Measurements from ENCODE around the gene ENGASE. TPM values are rescaled to one million over a fixed set of nuclear protein-coding genes. Genes with fewer than 3 reads are reported as not detected.

ENGASE gene
- total and polyA plus RNA-seq, 2 donors (not counting 1 experiment from before 2014, with no cell fraction given) = 92.1 to 122 TPM

DNA sequence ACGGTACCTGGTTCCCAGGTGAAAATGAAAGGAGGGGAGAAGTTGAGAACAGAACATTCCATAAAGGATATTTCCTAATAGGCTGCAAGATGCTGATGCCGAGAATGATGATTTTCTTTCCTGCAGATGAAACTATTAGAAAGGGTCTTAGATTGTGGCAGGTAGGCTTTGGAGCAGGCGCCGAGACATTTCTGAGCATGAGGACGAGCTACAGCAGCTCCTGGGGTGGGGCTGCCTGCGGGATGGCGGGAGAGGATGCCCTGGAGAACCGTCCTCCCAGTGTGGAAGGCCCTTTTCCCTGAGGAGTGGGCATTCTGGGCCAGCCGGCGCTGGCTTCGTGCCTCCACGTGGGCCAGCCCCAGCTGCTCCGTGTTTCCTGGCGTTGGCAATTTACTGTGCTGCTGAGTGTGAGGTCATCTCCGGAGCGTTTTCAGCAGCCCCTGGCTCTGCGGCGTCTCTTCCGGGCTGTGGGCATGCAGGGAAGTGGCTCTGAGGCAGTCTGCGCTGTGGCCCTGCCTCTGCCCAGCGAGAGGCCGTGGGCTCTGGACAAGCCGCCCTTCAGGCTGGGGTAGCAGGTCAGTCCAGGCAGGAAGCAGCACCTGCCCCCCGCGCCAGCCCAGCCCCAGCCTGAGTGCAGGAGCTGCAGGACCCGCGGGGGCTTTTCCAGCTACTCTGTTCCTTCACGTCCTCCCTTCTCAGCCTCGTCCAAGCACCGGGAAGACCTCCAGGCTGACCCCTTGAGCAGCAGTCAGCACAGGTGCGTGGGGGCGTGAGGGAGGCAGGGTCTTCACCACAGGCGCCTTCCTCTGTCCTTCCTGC is 12.2 kb downstream of the ENGASE start:
- H3K27me3 Mint-ChIP-seq = no peaks in the 10 kb centered on the region
- H3K9ac ChIP-seq (ENCODE audit: low read length) = no peak overlapping the region
- no peaks in the 10 kb centered on the region for H3K9me3 Mint-ChIP-seq (ENCODE audit: insufficient read depth)
- DNase-seq (no peak), ATAC-seq (ENCODE audit: low read depth) (no peak)
- no peaks in the 10 kb centered on the region for H3K4me1 Mint-ChIP-seq
- H3K27ac ChIP-seq (ENCODE audit: low read length in 2 of 2) = no peak overlapping the region
- WGBS (ENCODE audit: insufficient coverage) = 94% methylated on average over 27 of the region's 33 CpGs
- H4K20me1 ChIP-seq (ENCODE audit: control insufficient read depth, insufficient read depth, low read length, poor library complexity, severe bottlenecking) = peaks cover 11% of the 10 kb centered on the region
- no peak overlapping the region for H3K27ac Mint-ChIP-seq
- ChIA-PET CTCF (interaction anchor here (0.6 to 10.5 kb wide), 14 partner anchors 13 to 319 kb away, joined by 3 to 370 read pairs (median 5); partner anchors contain the start of gene ENGASE), POLR2A (interaction anchor here (1.2 to 1.5 kb wide), 2 partner anchors 305 to 314 kb away, joined by 3 to 4 read pairs; no protein-coding TSS in a partner anchor)
- peaks cover 0 to 37% of the 10 kb centered on the region in 2 experiments for H3K36me3 ChIP-seq (replicated peaks in 1 of 2; ENCODE audit: control extremely low read depth in 1 of 2, control insufficient read depth in 1 of 2, extremely low read depth in 1 of 2, insufficient read depth in 2 of 2, low read length in 1 of 2)
- no peak overlapping the region for H3K4me3 Mint-ChIP-seq
- intact Hi-C loops (cut with micrococcal nuclease) = loop anchor here (1.0 to 5.0 kb wide), 2 partner anchors 95 to 314 kb away; no protein-coding TSS in a partner anchor
- no peaks in the 10 kb centered on the region for H3K79me2 ChIP-seq (ENCODE audit: control insufficient read depth, insufficient read depth, low read length)
- no peak overlapping the region for H3K4me2 ChIP-seq (replicated peaks; ENCODE audit: low read depth, low read length, poor library complexity, severe bottlenecking)
- no peaks in the 10 kb centered on the region for H3K27me3 ChIP-seq (replicated peaks in 1 of 4; ENCODE audit: control extremely low read depth in 1 of 4, control insufficient read depth in 3 of 4, insufficient read depth in 4 of 4, low read length in 3 of 4)
- no peaks in the 10 kb centered on the region for H3K4me1 ChIP-seq (ENCODE audit: control insufficient read depth in 2 of 2, insufficient read depth in 2 of 2, low read length in 2 of 2)
- no peak overlapping the region for H3K4me3 ChIP-seq (ENCODE audit: control extremely low read depth in 1 of 5, extremely low read depth in 1 of 5, insufficient read depth in 1 of 5, low read depth in 2 of 5, low read length in 4 of 5)
- no peak overlapping the region for H2AFZ ChIP-seq (ENCODE audit: insufficient read depth, low read depth, low read length, poor library complexity, severe bottlenecking)
- no peaks in the 10 kb centered on the region for H3K9me3 ChIP-seq (ENCODE audit: control extremely low read depth in 1 of 3, control insufficient read depth in 2 of 3, insufficient read depth in 1 of 3, low read length in 2 of 3)
- no peak for TF ChIP-seq EZH2 (IDR thresholded peaks at IDR 0.05; ENCODE audit: borderline replicate concordance, insufficient read depth, low read depth, low read length, poor library complexity, severe bottlenecking)
- TF ChIP-seq, protein P1, sequence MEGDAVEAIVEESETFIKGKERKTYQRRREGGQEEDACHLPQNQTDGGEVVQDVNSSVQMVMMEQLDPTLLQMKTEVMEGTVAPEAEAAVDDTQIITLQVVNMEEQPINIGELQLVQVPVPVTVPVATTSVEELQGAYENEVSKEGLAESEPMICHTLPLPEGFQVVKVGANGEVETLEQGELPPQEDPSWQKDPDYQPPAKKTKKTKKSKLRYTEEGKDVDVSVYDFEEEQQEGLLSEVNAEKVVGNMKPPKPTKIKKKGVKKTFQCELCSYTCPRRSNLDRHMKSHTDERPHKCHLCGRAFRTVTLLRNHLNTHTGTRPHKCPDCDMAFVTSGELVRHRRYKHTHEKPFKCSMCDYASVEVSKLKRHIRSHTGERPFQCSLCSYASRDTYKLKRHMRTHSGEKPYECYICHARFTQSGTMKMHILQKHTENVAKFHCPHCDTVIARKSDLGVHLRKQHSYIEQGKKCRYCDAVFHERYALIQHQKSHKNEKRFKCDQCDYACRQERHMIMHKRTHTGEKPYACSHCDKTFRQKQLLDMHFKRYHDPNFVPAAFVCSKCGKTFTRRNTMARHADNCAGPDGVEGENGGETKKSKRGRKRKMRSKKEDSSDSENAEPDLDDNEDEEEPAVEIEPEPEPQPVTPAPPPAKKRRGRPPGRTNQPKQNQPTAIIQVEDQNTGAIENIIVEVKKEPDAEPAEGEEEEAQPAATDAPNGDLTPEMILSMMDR (IDR thresholded peaks at IDR 0.05) = no peak
